NCI-H2171 (cell line): ENCODE measurements around the gene JARID2.
"Not testable (repeated sequence)": the region's sequence is repeated elsewhere in the genome, so short reads cannot be mapped to it uniquely, and the experiment has no call there.

ENCODE experiments used
- DNase-seq: peaks from one replicate; lab custom pipeline; 2025; lab: John Stamatoyannopoulos, UW

Gene JARID2

GRCh38 chr6:15522856-15523529 is 277.1 kb downstream of the JARID2 start:
- DNase-seq = no peak

- DNase-seq = no peak
Measured at GRCh38 chr6:15523679-15524630, 278.1 kb downstream of the JARID2 start.

GRCh38 chr6:15524861-15525401 is 279.1 kb downstream of the JARID2 start:
- no peak for DNase-seq

DNA sequence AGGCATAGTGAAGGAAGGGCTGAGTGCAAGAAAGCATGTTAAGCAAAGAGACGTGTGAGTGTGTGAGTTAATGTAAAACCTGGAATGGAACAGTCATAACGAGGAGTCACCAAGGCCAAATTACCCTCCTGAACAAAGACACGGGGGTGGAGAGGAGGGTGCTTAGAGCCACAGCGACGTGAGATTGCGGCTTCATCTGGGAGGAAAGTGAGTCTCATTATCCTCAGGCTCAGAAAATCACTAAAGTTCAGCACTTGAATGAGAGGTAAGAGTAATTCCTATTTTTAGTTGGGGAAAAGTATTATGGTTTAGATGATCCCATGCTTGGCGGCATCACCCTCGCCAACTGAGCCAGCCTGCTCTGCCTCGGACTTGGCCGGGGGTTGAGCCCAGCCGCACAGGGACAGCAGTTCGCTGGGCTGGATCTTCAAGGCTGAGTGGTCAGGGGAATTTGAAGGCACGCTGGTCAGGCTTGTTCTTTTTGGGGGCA is 280.4 kb downstream of the JARID2 start:
- DNase-seq = no peak

DNA sequence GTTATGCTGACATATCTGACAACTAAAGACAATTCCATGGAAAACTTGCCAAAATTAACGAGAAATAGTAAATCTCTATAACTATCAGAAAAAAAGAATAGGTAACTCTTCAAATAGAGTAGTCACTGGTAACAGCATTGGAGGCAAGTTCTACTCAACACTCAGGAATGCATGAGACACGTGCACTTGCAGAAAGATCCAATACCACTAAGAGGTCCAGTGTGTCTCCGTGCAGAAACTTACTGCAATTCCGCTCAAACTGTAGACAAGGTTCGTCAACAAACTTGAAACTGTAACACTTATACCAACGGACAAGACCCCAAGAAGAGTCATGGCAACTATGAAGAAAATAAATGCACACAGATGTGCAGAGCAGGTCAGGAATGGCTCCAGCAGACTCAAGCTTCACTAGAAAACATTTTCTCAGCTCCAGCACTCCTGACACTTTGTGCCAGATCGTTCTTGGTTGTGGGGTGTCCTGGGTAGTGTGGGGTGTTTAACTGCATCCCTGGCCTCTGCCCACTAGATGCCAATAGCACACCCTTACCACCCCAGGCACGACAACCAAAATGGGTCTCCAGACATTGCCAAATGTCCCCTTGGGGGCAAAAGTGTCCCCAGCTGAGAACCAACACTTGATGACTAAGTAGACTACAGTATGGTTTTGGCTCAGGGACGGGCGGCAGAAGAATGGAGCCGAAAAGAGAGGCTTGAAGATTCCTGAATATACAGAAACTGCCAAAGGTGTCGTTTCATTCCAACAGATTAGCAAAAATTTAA is 282.2 kb downstream of the JARID2 start:
- DNase-seq = no peak

DNA sequence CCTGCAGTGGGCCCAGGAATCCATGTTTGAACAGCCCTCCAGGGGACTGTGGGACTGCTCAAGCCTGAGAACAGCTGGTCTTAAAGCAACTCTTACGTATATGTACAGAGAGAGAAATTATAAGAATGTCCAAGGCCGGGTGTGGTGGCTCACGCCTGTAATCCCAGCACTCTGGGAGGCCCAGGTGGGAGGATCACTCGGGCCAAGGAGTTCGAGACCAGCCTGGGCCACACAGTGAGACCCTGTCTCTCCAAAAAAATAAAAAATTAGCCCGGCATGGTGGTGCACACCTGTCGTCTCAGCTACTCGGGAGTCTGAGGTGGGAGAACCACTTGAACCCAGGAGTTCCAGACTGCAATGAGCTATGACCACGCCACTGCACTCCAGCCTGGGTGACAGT is 283.0 kb downstream of the JARID2 start:
- no peak for DNase-seq

DNA sequence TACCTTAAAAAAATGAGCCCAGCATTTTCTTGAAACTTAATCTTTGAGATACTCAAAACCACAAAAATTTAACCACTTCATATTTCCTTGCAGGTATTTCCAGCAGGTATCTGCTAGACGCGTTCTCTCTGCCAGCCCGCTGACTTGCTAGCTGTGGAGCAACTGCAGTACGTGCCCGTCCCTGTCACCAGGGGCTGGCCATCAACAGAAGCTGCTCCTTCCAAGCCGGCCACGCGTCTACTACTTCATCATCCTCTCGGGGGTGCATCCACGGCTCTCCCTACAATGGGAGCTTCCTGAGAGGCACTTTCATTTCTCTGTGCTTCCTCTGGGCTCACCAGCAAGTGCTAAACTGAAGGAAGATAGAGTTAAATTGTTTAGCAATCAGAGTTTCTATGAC is 284.5 kb downstream of the JARID2 start:
- no peak for DNase-seq

DNA sequence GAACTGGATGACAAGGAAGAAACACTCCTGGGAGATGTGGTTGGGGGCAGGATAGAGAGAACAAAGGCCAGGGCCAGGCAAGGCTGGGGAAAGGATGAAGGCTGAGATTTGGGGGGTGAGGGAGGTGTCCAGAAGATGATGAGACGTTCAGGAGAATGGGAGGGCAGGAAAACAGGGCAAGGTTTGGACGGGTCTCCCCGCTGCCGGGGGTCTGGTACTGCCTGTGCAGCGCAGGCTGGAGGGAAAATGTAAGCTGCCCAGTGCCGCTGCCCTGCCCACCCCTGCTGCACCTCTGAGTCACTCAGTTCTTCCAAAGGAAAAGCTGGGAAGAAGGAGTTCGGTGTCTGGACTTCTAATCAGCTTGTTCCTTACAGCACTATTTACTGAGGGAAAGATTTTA is 286.1 kb downstream of the JARID2 start:
- DNase-seq = no peak

DNA sequence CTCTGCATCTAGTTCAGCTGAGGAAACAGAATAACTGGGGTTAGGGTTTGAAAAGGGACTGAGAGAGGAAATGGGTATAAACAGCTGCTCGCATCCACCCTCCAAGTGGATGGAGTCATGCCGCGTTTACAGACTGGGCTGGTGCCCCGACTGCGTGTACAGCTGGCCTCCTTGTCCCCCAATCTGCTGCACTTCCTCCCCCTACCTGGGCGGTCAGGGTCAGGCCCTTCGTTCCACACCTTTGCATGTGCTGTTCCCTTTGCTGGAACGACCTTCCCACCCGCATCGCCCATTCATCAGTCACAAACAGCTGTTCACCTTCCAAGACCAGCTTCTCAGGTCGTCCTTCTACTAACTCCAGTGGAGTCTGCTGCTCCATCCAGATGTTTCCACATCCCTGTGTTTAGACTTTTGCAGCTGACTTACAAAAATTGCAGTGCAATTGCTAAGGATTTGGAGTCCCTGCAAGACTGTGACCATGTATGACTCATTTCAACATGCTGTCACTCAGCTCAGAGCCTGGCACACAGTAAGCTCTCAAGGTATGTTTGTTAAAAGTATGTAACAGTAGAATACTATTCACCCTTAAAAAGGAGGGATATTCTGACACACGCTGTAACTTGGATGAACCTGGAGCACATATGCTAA is 287.6 kb downstream of the JARID2 start:
- no peak for DNase-seq

DNA sequence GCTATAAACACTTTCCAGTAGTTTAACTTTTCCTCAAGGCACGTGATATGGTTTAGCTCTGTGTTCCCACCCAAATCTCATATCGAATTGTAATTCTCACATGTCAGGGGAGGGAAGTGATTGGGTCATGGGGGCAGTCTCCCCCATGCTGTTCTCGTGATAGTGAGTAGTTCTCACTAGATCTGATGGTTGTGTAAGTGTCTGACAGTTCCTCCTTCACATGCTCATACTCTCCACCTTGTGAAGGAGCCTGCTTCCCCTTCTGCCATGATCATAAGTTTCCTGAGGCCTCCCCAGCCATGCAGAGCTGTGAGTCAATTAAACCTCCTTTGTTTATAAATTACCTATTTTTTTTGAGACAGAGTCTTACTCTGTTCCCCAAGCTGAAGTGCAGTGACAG is 289.1 kb downstream of the JARID2 start:
- no peak for DNase-seq

- no peak for DNase-seq
Measured at GRCh38 chr6:15535495-15536197, 289.8 kb downstream of the JARID2 start.

GRCh38 chr6:15536198-15536955 is 290.5 kb downstream of the JARID2 start:
- no peak for DNase-seq

DNA sequence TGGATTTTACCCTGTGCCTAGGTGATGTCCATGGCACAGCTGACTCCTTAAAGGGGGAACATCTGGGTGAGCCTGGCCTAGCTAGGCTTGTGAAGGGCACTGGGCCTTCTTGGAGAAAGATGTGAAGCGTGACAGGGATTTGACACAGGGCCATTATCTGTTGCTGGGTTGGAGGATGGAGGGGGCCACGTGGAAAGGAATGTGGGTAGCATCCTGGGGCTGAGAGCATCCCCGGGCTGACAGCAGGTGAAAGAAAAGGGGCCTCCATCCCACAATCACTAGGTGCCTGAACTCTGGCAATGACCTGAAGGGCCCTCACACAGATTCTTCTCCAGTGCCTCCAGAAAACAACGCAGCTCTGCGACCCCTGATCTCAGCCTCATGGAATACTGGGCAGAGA is 292.2 kb downstream of the JARID2 start:
- no peak for DNase-seq

DNA sequence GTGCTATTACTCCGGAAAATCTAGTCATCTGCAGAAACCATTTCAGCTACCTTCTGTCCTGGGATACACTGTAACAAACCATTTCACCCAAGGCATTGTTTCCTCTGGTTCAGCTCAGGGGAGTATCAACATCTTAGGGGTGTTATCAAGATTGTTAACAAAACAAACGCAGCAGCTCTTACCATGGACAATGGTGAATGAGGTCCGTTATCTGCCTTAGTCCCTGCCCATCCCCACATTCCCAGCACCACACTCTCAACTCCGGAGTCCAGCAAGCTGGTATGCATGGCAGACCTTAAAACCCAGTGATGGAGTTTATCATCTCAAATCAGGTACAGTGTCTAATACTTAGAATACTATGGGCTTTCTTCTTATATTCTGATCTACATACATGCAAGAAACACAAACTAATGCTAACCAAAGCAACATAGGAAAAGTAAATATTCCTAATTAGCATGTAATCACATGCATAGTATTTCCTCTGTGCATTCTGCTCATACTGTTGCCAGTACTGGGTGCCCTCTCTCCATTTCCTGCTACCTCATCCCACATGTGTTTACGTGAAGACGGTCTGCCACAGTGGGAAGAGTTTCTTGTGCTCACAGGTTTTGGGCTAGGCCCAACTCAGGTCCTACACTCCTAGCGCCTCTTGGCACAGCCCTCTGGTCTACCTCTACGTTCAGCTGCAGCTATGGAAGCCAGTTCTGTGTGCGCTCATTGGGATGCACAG is 293.1 kb downstream of the JARID2 start:
- no peak for DNase-seq

- DNase-seq = no peak
Measured at GRCh38 chr6:15539722-15540270, 293.9 kb downstream of the JARID2 start.

DNA sequence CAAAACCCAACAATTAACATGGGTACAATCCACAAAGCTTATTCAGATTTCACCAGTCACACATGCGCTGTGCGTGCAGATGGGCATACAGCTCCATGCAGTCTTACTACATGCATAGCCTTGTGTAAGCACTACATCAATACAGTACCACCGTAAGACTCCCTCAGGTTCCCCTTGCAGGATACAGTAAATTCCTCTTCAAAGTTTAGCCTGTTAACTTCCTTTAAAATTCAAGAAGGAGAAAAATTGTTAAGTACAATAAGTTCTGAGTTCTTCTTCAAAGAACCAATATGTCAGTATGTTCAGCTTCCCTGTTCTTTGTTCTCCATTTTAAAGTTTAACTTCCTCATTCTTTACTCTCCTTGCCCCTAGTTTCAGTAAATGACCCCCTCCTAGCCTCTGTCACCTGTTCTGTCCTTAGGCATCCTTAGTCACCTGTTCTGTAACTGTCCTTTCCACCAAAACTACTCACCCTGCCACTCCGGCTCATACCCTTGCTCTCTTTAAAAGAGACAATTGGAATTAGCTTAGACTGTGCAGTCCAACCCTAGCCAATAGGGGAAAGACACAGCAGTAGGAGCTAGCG is 297.6 kb downstream of the JARID2 start:
- not testable (repeated sequence) for DNase-seq

- no peak for DNase-seq
Measured at GRCh38 chr6:15544321-15544900, 298.5 kb downstream of the JARID2 start.

- no peak for DNase-seq
Measured at GRCh38 chr6:15546591-15546990, 300.7 kb downstream of the JARID2 start.
